Activated naive CD4-positive, alpha-beta T cell treated with Interleukin-2 at 50 U/mL for 16 hours (primary cell): ENCODE data around the gene PEX13.

Experiments
- DNase-seq: peaks from one replicate; pipeline ENCODE4 v3.0.0-alpha.2; 2020

The PEX13 gene

GRCh38 chr2:61085883-61086282 lies 68.4 kb downstream of the PEX13 start:
- DNase-seq = no peak

- DNase-seq = no peak
Observed at GRCh38 chr2:61089797-61090196, 72.3 kb downstream of the PEX13 start.

GRCh38 chr2:61090386-61090921 lies 72.9 kb downstream of the PEX13 start:
- no peak for DNase-seq

GRCh38 chr2:61091485-61091884 lies 74.0 kb downstream of the PEX13 start:
- no peak for DNase-seq

- no peak for DNase-seq
Observed at GRCh38 chr2:61096438-61096837, 78.9 kb downstream of the PEX13 start.

GRCh38 chr2:61100801-61101200 lies 83.3 kb downstream of the PEX13 start:
- no peak for DNase-seq
